ENCODE results near the gene CBY1. TPM values are rescaled to one million over a fixed set of nuclear protein-coding genes. Genes with fewer than 3 reads are reported as not detected.
A peak's percentile ranks its signal among the peaks of the same experiment; 100 is the strongest.

The CBY1 gene
- total and polyA plus RNA-seq, 8 donors: 1.8 to 43.6 (median 27.6) TPM

DNA sequence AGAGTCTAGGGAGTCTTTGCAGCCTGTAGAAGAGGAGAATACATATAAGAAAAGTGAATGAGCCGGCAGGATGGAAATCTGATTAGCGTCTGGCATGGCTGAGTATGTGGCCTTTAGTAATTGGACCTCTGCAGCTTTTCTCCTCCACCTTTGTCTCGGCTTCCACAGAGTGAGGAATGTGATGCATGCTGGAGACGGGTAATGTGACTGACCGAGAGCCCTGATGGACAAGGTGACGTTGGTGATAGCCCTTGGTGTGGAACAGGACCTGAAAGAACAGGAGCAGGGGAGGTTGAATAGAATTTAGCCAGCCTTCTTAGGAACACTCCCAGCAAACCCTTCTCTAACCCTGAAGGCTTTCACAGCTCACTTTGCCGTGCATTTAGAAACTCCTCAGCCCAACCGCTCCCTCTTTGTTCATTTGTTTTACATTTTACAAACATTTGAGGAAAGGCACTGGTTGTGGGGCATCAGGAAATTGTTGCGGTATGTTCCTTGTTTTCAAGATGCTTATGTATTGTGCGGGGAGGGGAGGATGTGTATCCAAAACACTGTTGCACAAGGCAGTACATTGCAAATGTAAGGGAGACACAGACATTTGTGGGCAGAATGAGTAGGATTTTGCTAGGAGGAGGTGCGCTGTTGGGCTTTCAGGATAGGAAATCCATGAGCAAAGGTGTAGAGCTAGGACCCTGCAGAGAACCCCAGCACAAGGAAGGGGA, 56.2 kb downstream of the CBY1 start:
- no peak overlapping the region for H3K27ac ChIP-seq
- intact Hi-C loops (cut with DNase I; ENCODE audit: low total_unique reads): no loop called here
- peaks cover 22 to 48% (median 47%) of the 10 kb centered on the region in 4 donors for H3K36me3 ChIP-seq
- no peak overlapping the region for H3K4me3 ChIP-seq
- 74 to 84% (median 82%) methylated on average over 11 of the region's 11 CpGs for WGBS, 5 donors
- no peaks in the 10 kb centered on the region for H3K27me3 ChIP-seq
- DNase-seq: no peak
- no peaks in the 10 kb centered on the region for H3K9me3 ChIP-seq
- peaks cover 24 to 82% (median 38%) of the 10 kb centered on the region in 4 donors for H3K4me1 ChIP-seq
- TF ChIP-seq, protein P1, sequence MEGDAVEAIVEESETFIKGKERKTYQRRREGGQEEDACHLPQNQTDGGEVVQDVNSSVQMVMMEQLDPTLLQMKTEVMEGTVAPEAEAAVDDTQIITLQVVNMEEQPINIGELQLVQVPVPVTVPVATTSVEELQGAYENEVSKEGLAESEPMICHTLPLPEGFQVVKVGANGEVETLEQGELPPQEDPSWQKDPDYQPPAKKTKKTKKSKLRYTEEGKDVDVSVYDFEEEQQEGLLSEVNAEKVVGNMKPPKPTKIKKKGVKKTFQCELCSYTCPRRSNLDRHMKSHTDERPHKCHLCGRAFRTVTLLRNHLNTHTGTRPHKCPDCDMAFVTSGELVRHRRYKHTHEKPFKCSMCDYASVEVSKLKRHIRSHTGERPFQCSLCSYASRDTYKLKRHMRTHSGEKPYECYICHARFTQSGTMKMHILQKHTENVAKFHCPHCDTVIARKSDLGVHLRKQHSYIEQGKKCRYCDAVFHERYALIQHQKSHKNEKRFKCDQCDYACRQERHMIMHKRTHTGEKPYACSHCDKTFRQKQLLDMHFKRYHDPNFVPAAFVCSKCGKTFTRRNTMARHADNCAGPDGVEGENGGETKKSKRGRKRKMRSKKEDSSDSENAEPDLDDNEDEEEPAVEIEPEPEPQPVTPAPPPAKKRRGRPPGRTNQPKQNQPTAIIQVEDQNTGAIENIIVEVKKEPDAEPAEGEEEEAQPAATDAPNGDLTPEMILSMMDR (IDR thresholded peaks at IDR 0.05): no peak
- no peak for TF ChIP-seq POLR2A (IDR thresholded peaks at IDR 0.05)
- no peak for TF ChIP-seq POLR2AphosphoS5 (IDR thresholded peaks at IDR 0.05)
- TF ChIP-seq EP300 (IDR thresholded peaks at IDR 0.05): no peak

DNA sequence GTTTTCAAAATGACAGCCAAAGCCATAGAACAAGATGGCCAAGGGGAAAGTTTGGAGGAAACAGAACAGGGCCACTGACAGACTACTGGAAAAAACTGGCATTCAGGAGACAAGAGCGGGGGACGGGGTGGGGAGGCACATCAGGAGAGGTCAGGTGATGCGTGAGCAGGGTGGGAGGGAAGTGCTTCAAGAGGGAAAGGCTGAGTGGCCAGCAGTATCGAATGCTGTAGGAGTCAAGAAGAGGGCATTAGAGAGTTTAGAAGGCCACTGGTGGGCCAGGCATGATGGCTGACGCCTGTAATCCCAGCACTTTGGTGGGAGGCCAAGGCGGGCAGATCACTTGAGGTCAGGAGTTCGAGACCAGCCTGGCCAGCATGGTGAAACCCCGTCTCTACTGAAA, 57.5 kb downstream of the CBY1 start:
- peaks cover 22 to 58% (median 55%) of the 10 kb centered on the region in 4 donors for H3K36me3 ChIP-seq
- WGBS, 5 donors: 88 to 93% (median 89%) methylated on average over 8 of the region's 8 CpGs

DNA sequence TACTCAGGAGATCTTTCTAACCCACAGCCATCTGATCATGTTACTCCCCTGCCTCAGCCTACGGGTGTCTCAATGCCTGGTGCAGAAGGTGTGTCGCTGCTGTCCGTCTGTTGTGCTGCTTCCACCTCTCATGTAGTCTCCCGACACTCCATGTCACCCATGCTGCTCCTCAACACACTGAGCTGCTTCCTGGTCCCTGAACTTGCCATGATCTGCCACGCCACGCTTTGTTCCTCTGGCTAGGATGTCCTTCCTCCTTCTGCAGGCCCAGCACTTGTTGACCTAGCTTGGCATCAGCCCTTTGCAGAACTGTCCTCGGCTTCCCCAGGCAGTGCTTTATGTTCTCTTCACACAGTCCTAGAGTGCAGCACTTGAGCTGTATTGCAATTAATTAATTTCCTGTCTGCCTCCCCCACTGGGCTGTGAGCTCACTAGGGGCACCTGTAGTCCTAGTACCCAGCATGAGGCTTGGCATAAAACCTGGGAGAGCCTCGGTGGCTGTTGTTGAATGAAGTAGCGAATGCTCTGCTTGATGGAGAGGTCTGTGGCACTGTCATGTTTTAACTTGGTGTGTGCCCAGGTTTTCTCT, 58.8 kb downstream of the CBY1 start:
- no peak for TF ChIP-seq POLR2AphosphoS5 (IDR thresholded peaks at IDR 0.05)
- no peak for TF ChIP-seq EP300 (IDR thresholded peaks at IDR 0.05)
- TF ChIP-seq POLR2A (IDR thresholded peaks at IDR 0.05): no peak
- WGBS, 5 donors: 80 to 87% (median 85%) methylated on average over 9 of the region's 9 CpGs

More for the DNA sequence above, 57.5 kb downstream of the CBY1 start:
- intact Hi-C loops (cut with DNase I; ENCODE audit: low total_unique reads): no loop called here
- DNase-seq: peak in 1 of 2 donors; percentile 17
- H3K9me3 ChIP-seq: no peaks in the 10 kb centered on the region
- TF ChIP-seq POLR2AphosphoS5 (IDR thresholded peaks at IDR 0.05) (no peak), POLR2A (IDR thresholded peaks at IDR 0.05) (no peak), EP300 (IDR thresholded peaks at IDR 0.05) (no peak)
- TF ChIP-seq, protein P1 (IDR thresholded peaks at IDR 0.05): no peak
- H3K4me3 ChIP-seq: no peak overlapping the region
- H3K27ac ChIP-seq: no peak overlapping the region
- peaks cover 16 to 82% (median 38%) of the 10 kb centered on the region in 4 donors for H3K4me1 ChIP-seq
- no peaks in the 10 kb centered on the region for H3K27me3 ChIP-seq

DNA sequence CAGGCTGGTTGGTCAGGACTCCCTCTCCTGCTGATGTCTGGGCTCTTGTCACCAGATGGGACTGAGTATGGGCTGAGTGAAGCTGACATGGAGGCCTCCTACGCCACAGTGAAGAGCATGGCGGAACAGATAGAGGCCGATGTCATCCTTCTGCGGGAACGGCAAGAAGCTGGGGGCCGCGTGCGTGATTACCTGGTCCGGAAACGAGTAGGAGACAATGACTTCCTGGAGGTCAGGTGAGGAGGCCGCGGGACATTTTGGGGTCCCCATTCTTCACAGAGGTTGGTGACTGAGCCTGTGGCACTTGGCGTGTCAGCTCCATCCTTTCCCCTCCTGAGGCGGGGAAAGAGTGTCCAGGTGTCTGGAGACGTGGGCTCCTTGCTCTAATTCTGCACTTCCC, 59.4 kb downstream of the CBY1 start:
- Histone ChIP-seq H3K4me3 (no peak overlapping the region), H3K27me3 (no peaks in the 10 kb centered on the region), H3K4me1 (peaks cover 15 to 68% (median 33%) of the 10 kb centered on the region in 4 donors), H3K9me3 (no peaks in the 10 kb centered on the region), H3K36me3 (peaks cover 22 to 61% (median 55%) of the 10 kb centered on the region in 4 donors), H3K27ac (no peak overlapping the region)
- TF ChIP-seq, protein P1 (IDR thresholded peaks at IDR 0.05): no peak
- intact Hi-C loops (cut with DNase I; ENCODE audit: low total_unique reads): no loop called here
- 90 to 96% (median 95%) methylated on average over 15 of the region's 15 CpGs for WGBS, 5 donors
- DNase-seq: no peak

More for the DNA sequence above, 58.8 kb downstream of the CBY1 start:
- intact Hi-C loops (cut with DNase I; ENCODE audit: low total_unique reads): no loop called here
- Histone ChIP-seq H3K4me1 (peaks cover 15 to 74% (median 33%) of the 10 kb centered on the region in 4 donors), H3K9me3 (no peaks in the 10 kb centered on the region), H3K36me3 (peaks cover 22 to 61% (median 55%) of the 10 kb centered on the region in 4 donors), H3K27me3 (no peaks in the 10 kb centered on the region), H3K4me3 (no peak overlapping the region), H3K27ac (no peak overlapping the region)
- DNase-seq: no peak
